SJCRH30 (cell line): Measurements from ENCODE around the gene ENDOD1. TPM values are rescaled to one million over a fixed set of nuclear protein-coding genes. Genes with fewer than 3 reads are reported as not detected.
A peak's percentile ranks its signal among the peaks of the same experiment; 100 is the strongest.
"Not testable (repeated sequence)": the region's sequence is repeated elsewhere in the genome, so short reads cannot be mapped to it uniquely, and the experiment has no call there.

ENCODE experiments used
- DNase-seq, 2 experiments: peaks; one replicate each; pipeline ENCODE4 v3.0.0-alpha.2; 2015 to 2020
- H3K27ac ChIP-seq: fragments of 250-450 bp; sonication (Bioruptor Pico); 2 replicates; pipeline ENCODE4 v1.5.1; 2020; ENCODE audit warnings: mild to moderate bottlenecking, moderate library complexity
- H3K27me3 ChIP-seq: fragments of 250-450 bp; sonication (Bioruptor Pico); 2 replicates; pipeline ENCODE4 v1.5.1; 2020; ENCODE audit warnings: mild to moderate bottlenecking, moderate library complexity
- H3K36me3 ChIP-seq: fragments of 250-450 bp; sonication (Bioruptor Pico); 2 replicates; pipeline ENCODE4 v1.5.1; 2020; ENCODE audit warnings: mild to moderate bottlenecking, moderate library complexity
- H3K4me1 ChIP-seq: fragments of 250-450 bp; sonication (Bioruptor Pico); 2 replicates; pipeline ENCODE4 v1.5.1; 2020; ENCODE audit warnings: mild to moderate bottlenecking, moderate library complexity
- H3K4me3 ChIP-seq: fragments of 250-450 bp; sonication (Bioruptor Pico); 2 replicates; pipeline ENCODE4 v1.5.1; 2020; ENCODE audit warnings: mild to moderate bottlenecking, moderate library complexity
- H3K9me3 ChIP-seq: fragments of 250-450 bp; sonication (Bioruptor Pico); replicated peaks from 2 replicates; pipeline ENCODE4 v1.5.1; 2020; ENCODE audit warnings: mild to moderate bottlenecking, moderate library complexity
- total RNA-seq: library from RNA; depleted of rRNA; stranded (reverse); fragments of >200 nt; shearing (Covaris generic); gene quantifications from 2 replicates; pipeline ENCODE4 v1.2.3, GENCODE V29; 2014

The ENDOD1 gene
- total RNA-seq, 1 experiment from 2014 or later, result 10.3 TPM

DNA sequence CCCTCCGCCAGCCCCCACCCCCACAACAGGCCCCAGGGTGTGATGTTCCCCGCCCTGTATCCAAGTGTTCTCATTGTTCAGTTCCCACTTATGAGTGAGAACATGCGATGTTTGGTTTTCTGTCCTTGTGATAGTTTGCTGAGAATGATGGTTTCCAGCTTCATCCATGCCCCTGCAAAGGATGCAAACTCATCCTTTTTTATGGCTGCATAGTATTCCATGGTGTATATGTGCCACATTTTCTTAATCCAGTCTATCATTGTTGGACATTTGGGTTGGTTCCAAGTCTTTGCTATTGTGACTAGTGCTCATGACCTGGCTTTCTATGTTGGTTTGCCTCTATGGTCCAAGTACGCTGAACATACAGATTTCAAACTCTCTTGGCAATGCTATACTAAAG is 47.1 kb downstream of the ENDOD1 start:
- not testable (repeated sequence) for H3K27me3 ChIP-seq, H3K4me3 ChIP-seq, H3K27ac ChIP-seq, H3K4me1 ChIP-seq, H3K9me3 ChIP-seq, DNase-seq, H3K36me3 ChIP-seq

DNA sequence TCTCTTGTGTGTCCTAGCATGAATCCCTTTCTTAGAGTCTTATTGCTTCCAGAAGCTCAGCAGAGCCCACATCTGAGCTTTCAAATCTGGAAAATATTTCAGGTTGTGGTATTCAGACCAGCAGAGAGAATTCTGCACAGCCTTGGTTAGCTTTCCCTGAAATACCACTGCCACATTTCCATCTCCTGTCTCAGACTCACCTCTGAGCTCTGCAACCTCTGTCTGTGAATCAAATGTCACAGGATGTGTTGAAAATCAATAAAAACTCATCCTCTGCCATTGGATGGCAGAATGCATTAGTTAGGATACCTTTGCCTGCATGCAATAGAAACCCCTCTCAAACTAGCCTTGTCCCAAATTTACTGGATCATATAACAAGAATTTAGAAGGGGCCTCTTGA is 47.7 kb downstream of the ENDOD1 start:
- H3K4me3 ChIP-seq, result no peak overlapping the region
- H3K9me3 ChIP-seq, result no peaks in the 10 kb centered on the region
- no peak for DNase-seq
- H3K4me1 ChIP-seq, result no peaks in the 10 kb centered on the region
- no peaks in the 10 kb centered on the region for H3K36me3 ChIP-seq
- H3K27ac ChIP-seq, result no peak overlapping the region
- no peaks in the 10 kb centered on the region for H3K27me3 ChIP-seq

DNA sequence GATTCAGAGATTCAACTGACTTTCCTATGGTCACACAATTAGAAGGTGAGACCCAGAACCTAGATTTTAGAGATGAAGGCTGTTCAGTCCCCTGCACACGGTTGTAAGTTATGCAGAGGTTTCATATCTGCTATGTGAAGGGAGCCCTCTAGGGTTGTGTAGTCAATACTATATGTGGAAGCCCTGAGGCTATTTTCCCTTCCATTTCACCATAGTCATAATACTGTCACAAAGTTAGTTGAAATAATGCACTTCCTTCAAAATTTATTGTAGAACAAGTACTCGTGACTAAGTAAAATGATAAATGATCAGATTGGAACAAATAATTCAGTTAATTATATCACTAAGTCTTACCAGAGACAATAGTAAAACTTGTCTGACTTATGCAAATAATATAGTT is 48.8 kb downstream of the ENDOD1 start:
- no peak for DNase-seq
- no peaks in the 10 kb centered on the region for H3K4me1 ChIP-seq
- no peak overlapping the region for H3K27ac ChIP-seq
- no peaks in the 10 kb centered on the region for H3K27me3 ChIP-seq
- no peaks in the 10 kb centered on the region for H3K36me3 ChIP-seq
- H3K9me3 ChIP-seq, result no peaks in the 10 kb centered on the region
- H3K4me3 ChIP-seq, result no peak overlapping the region

DNA sequence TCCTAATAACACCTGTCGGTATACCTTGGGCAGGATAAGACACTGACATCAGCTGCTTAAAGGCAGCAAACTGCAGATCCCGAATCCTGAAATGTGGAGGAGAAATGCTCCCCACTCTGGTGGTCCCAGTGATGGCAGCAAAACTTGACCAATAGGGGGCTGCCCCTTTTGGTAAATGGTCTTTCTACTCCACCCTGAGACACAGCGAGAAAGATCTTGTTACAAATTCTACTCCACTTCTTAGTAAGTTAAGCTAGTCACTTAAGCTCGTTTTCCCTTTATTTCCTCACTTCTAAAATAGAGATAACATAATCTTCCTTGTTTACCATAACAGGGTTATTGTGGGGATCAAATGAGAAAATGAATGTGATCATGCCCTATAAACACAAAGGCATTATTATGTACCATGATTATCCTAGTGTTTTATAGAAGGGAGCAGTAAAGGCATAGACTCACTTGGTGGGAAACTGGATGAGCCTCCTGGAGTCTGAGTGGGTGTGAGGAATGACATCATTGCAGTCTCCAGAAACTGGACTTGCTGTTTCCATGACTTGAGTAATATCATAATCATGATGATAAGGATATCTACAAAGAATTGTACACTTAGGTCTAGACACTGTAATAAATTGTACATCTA is 50.9 kb downstream of the ENDOD1 start:
- no peaks in the 10 kb centered on the region for H3K4me1 ChIP-seq
- H3K27ac ChIP-seq, result no peak overlapping the region
- no peaks in the 10 kb centered on the region for H3K36me3 ChIP-seq
- H3K4me3 ChIP-seq, result no peak overlapping the region
- H3K9me3 ChIP-seq, result no peaks in the 10 kb centered on the region
- H3K27me3 ChIP-seq, result no peaks in the 10 kb centered on the region
- no peak for DNase-seq

DNA sequence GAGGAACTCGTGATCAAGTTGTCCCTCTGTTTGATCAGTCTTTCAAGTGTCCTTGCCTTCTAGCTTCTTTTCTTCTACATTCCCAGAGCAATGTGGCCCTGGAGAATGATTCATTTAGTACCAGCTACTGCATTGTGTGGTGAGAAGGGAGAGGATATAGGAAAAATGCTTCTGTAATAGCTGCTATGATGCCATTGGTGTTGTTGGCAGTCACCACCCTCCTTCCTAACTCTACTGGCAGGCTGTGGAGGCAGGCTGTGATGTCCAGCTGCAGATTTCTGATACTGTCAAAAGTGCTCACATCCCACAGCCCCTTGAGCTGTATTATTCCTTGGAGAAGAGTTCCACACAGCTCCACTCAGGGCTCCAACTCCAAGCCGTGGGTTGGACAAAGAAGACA is 52.8 kb downstream of the ENDOD1 start:
- no peaks in the 10 kb centered on the region for H3K27me3 ChIP-seq
- H3K4me1 ChIP-seq, result peaks cover 4% of the 10 kb centered on the region; the same call in 1 of the 2 replicates
- no peak for DNase-seq
- H3K4me3 ChIP-seq, result no peak overlapping the region
- no peak overlapping the region for H3K27ac ChIP-seq
- no peaks in the 10 kb centered on the region for H3K36me3 ChIP-seq
- no peaks in the 10 kb centered on the region for H3K9me3 ChIP-seq

DNA sequence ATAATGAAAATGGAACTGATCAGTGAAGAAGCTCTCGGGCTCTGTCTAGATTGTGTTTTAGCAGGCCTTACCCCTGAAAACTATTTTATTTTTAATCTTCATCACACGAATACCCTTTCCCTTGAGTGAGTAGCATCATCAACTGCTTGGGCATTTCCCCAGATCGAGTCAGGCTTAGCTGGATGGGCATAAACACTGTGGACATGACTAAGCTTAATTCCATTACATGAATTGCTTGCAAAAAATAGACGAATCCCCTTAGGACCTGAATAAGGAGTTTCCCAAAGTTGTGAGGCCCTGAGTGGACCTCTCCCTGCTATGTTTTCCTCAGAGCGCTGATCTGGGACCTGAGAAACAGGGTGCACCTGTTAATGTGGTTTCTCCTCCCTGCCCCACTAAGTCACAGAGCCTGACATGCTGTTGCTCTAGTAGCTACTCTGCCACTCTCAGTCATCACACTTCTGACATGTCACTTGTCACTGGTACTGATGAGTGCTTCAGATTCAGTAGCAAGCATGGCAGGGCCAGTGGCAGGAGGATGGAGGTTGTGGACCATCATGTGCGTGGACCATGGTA is 53.5 kb downstream of the ENDOD1 start:
- no peak overlapping the region for H3K27ac ChIP-seq
- H3K9me3 ChIP-seq, result no peaks in the 10 kb centered on the region
- H3K4me3 ChIP-seq, result no peak overlapping the region
- no peaks in the 10 kb centered on the region for H3K36me3 ChIP-seq
- peaks cover 11% of the 10 kb centered on the region for H3K4me1 ChIP-seq
- DNase-seq, result no peak
- no peaks in the 10 kb centered on the region for H3K27me3 ChIP-seq

DNA sequence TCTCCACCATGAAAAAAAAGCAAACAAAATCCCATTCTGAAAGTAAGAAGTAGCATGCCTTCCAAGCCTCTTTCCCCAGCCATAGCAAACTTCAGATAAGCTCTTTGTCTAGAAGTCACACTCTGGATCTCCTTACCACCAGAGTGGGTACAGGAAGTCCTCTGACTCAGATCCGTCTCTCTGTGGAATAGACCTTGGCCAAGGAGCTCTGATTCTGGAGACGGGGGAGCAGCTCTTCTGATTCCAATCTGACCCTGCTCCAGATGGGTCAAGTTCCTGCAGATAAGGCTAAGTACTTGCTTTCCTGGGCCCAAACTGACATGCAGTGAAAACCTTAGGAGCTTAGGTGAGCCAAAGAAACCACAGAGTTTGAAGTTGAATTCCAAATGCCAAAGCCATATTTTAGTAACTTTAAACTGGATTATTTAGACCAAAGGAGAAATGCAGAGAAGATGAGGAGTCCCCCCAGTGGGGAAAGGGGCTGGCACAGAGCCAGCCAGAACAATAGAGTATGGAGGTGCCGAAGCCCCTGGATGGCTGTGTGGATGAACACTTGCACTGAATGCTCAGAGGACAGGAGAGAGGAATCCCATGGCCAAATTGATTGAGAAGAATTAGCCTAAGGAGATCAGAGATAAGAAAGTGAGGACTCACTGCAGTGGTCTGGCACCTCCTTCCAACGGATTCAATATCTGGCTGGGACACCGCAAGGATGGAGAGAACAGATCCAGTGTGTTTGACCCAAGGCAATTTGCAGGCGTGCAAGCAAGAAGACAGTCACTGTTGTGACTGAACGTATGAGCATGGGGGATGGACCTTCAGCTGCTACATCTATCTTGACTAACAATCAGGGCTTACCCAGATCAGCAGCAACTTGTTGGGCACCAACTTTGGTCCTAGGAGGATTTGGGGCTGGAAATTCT is 54.9 kb downstream of the ENDOD1 start:
- Histone ChIP-seq H3K4me3 (no peak overlapping the region), H3K36me3 (no peaks in the 10 kb centered on the region), H3K27me3 (no peaks in the 10 kb centered on the region), H3K4me1 (peaks cover 22% of the 10 kb centered on the region), H3K9me3 (no peaks in the 10 kb centered on the region), H3K27ac (no peak overlapping the region)
- no peak for DNase-seq

DNA sequence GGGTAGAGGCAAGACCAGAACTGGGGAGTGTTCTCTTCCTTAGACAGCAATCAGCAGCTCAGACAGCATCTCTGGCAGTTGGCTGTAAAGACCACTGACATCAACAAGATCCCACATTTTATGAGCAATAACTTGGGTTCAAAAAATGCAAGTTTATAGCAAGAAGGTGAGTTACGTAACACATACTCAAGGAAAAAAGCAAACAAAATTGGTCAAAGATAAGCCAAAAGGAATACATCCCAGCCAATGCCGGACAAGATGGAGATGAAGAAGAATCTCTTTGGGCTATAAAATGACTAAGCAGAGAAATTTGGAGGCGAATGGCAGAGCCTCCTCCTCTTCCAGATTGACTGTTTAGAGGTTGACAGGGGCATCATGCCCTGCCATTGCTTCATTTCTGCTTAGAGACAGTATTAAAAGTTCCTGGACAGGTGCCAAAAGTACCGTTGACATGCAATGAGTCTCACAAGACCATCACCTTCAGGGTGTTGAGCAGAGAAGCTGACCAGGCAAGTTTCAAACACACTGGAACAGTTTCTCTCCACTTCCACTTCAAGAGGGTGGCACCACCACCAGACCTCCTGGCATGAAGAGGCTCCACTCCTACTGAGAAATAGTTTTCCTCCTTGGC is 55.9 kb downstream of the ENDOD1 start:
- H3K27ac ChIP-seq, result no peak overlapping the region
- peaks cover 27% of the 10 kb centered on the region for H3K4me1 ChIP-seq
- no peaks in the 10 kb centered on the region for H3K27me3 ChIP-seq
- no peak for DNase-seq
- H3K36me3 ChIP-seq, result no peaks in the 10 kb centered on the region
- H3K9me3 ChIP-seq, result no peaks in the 10 kb centered on the region
- no peak overlapping the region for H3K4me3 ChIP-seq

DNA sequence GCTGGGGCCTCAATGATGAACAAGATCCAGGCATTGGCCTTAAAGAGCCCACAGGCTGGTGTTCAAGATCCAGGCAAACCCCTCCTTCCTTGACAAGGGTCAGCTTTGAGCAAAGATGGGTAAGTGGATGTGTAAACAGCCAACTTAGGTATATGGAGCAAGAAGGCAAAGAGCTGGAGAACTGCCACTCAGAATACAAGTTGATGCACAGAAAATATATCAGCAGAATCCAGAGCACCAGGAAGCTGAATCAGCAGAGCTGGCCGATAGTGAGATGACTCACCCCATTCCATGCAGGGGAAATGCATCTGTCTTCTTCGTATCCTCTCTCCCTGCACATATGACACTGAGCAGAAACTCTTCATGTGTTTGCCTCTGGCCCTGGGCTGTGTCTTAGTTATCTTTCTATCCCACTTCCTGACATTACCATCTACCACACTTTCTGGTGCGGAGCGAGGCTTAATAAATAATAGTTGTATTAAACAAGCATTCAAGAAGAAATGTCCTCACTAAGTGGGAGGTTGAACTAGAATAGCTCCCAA is 57.8 kb downstream of the ENDOD1 start:
- no peak overlapping the region for H3K4me3 ChIP-seq
- no peaks in the 10 kb centered on the region for H3K36me3 ChIP-seq
- no peaks in the 10 kb centered on the region for H3K27me3 ChIP-seq
- DNase-seq, result peak; percentile 53 to 71
- H3K4me1 ChIP-seq, result peaks cover 27% of the 10 kb centered on the region
- no peak overlapping the region for H3K27ac ChIP-seq
- no peaks in the 10 kb centered on the region for H3K9me3 ChIP-seq

DNA sequence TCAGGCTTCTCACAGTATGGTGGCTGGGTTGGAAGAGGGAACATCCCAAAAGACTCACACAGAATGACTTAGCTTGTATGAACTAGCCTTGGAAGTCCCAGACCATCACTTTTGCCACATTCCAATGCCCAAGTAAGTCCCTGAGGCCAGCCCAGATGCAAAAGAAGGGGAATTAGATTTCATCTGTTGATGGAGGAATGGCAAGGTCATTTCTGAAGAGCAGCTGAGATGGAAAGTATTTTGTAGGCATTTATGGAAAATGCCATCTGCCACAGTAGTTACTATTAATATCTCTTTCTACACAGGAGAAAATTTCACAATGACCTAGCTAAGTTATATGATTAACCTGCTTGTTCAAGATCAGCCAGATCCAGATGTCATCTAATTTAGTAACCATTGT is 58.8 kb downstream of the ENDOD1 start:
- Histone ChIP-seq H3K4me3 (no peak overlapping the region), H3K9me3 (no peaks in the 10 kb centered on the region), H3K36me3 (no peaks in the 10 kb centered on the region), H3K27ac (no peak overlapping the region), H3K27me3 (no peaks in the 10 kb centered on the region), H3K4me1 (peaks cover 27% of the 10 kb centered on the region)
- DNase-seq, result no peak

DNA sequence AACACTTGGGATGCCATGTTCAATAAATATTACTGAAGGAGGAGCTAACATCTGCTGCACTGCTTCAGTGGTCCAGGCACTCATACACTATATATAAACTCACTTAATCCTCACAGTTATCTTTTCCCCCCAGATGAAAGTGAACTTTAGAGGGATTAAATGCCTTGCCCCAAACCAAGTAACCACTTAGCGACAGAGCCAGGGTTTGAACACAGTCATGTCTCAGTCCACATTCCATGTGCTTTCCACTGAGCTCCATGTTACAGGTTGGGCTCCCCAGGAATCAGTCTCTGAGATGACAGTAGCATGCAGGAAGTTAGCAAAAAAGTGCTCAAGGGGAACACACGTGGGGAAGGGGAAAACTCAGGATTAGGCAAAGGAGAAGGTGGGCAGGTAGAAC is 59.3 kb downstream of the ENDOD1 start:
- peaks cover 27% of the 10 kb centered on the region for H3K4me1 ChIP-seq
- DNase-seq, result peak in 1 of 2 experiments; percentile 50
- H3K9me3 ChIP-seq, result no peaks in the 10 kb centered on the region
- no peak overlapping the region for H3K27ac ChIP-seq
- H3K36me3 ChIP-seq, result no peaks in the 10 kb centered on the region
- no peak overlapping the region for H3K4me3 ChIP-seq
- H3K27me3 ChIP-seq, result no peaks in the 10 kb centered on the region

DNA sequence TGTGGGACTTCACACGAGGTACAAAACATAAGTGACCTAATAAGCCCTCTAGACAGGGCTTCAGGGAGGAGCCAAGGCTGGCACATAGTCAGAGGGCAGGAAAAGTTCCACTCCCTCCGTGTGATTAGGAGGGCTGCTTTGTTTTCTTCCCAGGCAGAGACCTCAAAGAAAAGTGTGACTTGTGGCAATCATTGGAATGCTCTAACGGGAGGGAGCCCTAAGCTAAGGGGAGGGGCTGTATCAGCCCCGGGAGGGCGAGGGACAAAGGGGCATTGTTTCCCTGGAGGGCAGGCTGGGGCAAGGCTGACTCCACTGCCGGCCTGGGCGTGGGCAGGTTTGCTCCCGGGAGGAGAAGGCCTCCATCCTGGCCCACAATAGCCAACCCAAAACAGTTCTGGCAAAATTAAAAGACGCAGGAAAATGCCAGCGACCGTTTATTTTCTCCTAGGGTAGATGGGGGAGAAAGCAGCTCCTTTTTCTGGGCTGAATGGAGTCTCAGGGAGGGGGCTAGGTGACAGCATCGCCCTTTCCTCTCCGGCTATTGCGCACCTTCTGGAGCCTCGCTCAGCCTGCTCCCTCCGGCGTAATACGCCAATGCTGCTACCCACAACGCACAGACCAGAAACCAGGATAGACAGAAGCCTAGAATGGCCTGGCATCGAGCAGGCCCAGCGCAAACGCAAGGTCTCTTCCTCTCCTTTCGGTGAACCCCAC is 60.2 kb downstream of the ENDOD1 start:
- no peaks in the 10 kb centered on the region for H3K36me3 ChIP-seq
- peak overlapping the region; percentile 24 for H3K27ac ChIP-seq
- peak; percentile 77 to 81 for DNase-seq
- peaks cover 27% of the 10 kb centered on the region for H3K4me1 ChIP-seq
- H3K4me3 ChIP-seq, result no peak overlapping the region
- H3K27me3 ChIP-seq, result no peaks in the 10 kb centered on the region
- H3K9me3 ChIP-seq, result no peaks in the 10 kb centered on the region

DNA sequence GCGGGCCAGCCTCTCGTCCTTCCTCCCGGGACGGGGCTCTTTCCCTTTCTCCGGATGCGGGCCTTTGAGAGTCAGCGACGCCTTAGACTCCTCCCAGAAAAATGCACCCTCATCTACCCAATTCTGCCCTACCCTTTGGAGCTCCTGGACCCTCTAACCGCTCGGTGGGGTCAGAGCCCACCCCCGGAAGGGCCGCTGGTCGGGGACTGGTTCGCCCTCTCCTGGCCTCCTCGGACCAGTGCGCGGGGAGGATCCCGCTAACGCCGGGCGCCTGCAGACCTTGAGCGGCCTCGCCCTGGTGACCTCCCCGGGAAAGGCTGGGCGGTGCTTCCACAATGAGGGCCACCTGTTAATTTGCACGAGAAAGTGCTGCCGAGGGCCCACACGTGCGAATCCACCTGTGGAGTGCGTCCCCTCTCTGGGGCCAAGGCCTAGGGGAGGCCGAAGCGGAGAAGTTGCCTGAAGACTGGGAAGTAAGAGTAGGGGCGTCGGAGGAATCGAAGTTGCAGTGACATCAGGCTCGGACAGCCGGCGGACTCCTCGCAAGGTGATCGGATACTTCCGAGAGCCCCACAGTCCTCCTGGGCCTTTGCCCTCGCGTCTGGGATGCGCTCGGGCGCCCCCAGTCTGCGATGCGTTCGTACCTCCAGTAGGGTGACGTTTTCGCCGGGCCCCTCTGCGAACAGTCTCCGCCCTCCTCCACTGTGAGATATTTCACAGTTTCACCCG is 61.5 kb downstream of the ENDOD1 start:
- no peak overlapping the region for H3K27ac ChIP-seq
- H3K36me3 ChIP-seq, result no peaks in the 10 kb centered on the region
- H3K4me3 ChIP-seq, result no peak overlapping the region
- peaks cover 27% of the 10 kb centered on the region for H3K4me1 ChIP-seq
- no peaks in the 10 kb centered on the region for H3K27me3 ChIP-seq
- H3K9me3 ChIP-seq, result no peaks in the 10 kb centered on the region
- peak; percentile 49 to 68 for DNase-seq
